Suprapubic skin (tissue), 4 donors: Measurements from ENCODE around the gene DCST2. TPM values are rescaled to one million over a fixed set of nuclear protein-coding genes. Genes with fewer than 3 reads are reported as not detected.

ENCODE experiments used
- DNase-seq, 2 donors: peaks; one replicate each; pipeline ENCODE4 v3.0.0-alpha.2; 2019; ENCODE audit warnings: low spot score in 2 of 2
- H3K27ac ChIP-seq: fragments of 200-600 bp; sonication (generic); one replicate; pipeline ENCODE4 v1.5.1; 2019
- H3K27me3 ChIP-seq: fragments of 200-600 bp; sonication (generic); one replicate; pipeline ENCODE4 v1.5.1; 2019
- H3K36me3 ChIP-seq: fragments of 200-600 bp; sonication (generic); one replicate; pipeline ENCODE4 v1.5.1; 2019
- H3K4me1 ChIP-seq: fragments of 200-600 bp; sonication (generic); one replicate; pipeline ENCODE4 v1.5.1; 2019
- H3K4me3 ChIP-seq: fragments of 200-600 bp; sonication (generic); one replicate; pipeline ENCODE4 v1.5.1; 2019; ENCODE audit warnings: mild to moderate bottlenecking
- H3K9me3 ChIP-seq: fragments of 200-600 bp; sonication (generic); one replicate; pipeline ENCODE4 v1.5.1; 2019
- CTCF ChIP-seq, 2 donors: fragments of 200-600 bp in 1 of 2; fragments of 450-650 bp in 1 of 2; sonication (generic) in 1 of 2; IDR thresholded peaks; one replicate each; pipeline ENCODE4 v1.5.1; 2016 to 2019; ENCODE audit warnings: antibody characterized with exemption in 2 of 2, mild to moderate bottlenecking in 1 of 2, moderate library complexity in 1 of 2
- EP300 ChIP-seq: sonication (generic); formaldehyde crosslinking; IDR thresholded peaks from one replicate; pipeline ENCODE4 v1.6.1; 2017; ENCODE audit warnings: antibody characterized with exemption
- POLR2A ChIP-seq, 2 donors: fragments of 450-650 bp; IDR thresholded peaks; one replicate each; pipeline ENCODE4 v1.6.1; 2017; ENCODE audit warnings: antibody characterized with exemption in 2 of 2, mild to moderate bottlenecking in 2 of 2, moderate library complexity in 2 of 2
- POLR2AphosphoS5 ChIP-seq, 3 donors: sonication (generic); formaldehyde crosslinking; IDR thresholded peaks; one replicate each; pipeline ENCODE4 v1.6.1; 2017; ENCODE audit warnings: antibody characterized with exemption in 3 of 3
- WGBS: methylation state at CpG from one replicate; pipeline ENCODE4 v1.1.5; 2018; 5-methylcytosine and 5-hydroxymethylcytosine counted together
- total RNA-seq, 4 donors: library from RNA; depleted of rRNA; stranded (reverse); fragments of >200 nt; gene quantifications; one replicate each; pipeline ENCODE4 v1.1.0, GENCODE V29; 2016

DCST2 gene
- total RNA-seq, 4 donors from 2014 or later = 13.4 to 36.0 (median 14.5) TPM

GRCh38 chr1:155019377-155020245 lies 14.0 kb downstream of the DCST2 start:
- Histone ChIP-seq H3K9me3 (no peaks in the 10 kb centered on the region), H3K4me3 (no peak overlapping the region), H3K4me1 (peaks cover 72% of the 10 kb centered on the region), H3K27ac (peak overlapping the region; percentile 94), H3K27me3 (no peaks in the 10 kb centered on the region), H3K36me3 (peaks cover 17% of the 10 kb centered on the region)
- 64% methylated on average over 11 of the region's 11 CpGs for WGBS
- DNase-seq = no peak
- no peak for TF ChIP-seq EP300
- no peak for TF ChIP-seq POLR2A (IDR thresholded peaks at IDR 0.05)

DNA sequence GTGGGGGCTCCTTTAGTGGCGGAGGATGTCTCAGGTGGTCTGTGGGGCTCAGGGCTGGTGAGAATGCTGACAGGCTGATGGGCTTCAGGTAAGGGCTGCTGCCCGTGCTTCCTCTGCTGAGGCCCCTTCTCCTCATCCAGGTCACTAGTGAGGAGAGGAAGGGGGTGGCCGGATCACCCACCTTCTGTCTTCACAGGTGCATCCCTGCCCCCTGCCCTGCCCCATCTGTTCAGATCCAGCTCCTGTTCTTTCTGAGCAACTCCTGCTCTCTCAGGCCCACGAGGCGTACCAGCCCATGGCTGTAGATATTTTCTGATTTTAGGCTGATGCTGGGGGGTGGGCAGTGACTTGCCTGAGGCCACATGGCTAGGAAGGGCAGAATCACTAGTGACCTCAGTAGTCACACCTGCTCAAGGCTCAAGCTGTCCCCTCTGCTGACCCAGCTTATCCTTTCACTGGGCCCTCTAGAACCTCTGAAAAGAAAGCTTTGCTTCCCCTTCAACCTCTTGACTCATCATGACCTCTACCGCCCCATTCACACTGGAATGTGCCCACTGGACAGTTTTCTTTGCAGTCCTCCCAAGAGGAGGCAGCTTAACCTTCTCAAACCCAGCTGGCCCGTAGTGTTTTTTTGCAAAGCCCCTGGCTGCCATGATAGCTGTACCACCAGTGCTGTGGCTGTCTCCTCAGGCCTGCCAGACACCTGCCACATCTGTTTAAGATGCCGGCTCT lies 14.8 kb downstream of the DCST2 start:
- 79% methylated on average over 8 of the region's 8 CpGs for WGBS

GRCh38 chr1:155017946-155018316 lies 15.7 kb downstream of the DCST2 start:
- peak overlapping the region; percentile 38 for H3K4me3 ChIP-seq
- H3K4me1 ChIP-seq = peaks cover 83% of the 10 kb centered on the region

More for the DNA sequence above, 14.8 kb downstream of the DCST2 start:
- H3K4me3 ChIP-seq = no peak overlapping the region
- no peak for DNase-seq
- H3K4me1 ChIP-seq = peaks cover 78% of the 10 kb centered on the region
- H3K27me3 ChIP-seq = no peaks in the 10 kb centered on the region
- H3K27ac ChIP-seq = peak overlapping the region; percentile 94
- no peak for TF ChIP-seq CTCF (IDR thresholded peaks at IDR 0.05)
- H3K9me3 ChIP-seq = no peaks in the 10 kb centered on the region
- peaks cover 25% of the 10 kb centered on the region for H3K36me3 ChIP-seq

DNA sequence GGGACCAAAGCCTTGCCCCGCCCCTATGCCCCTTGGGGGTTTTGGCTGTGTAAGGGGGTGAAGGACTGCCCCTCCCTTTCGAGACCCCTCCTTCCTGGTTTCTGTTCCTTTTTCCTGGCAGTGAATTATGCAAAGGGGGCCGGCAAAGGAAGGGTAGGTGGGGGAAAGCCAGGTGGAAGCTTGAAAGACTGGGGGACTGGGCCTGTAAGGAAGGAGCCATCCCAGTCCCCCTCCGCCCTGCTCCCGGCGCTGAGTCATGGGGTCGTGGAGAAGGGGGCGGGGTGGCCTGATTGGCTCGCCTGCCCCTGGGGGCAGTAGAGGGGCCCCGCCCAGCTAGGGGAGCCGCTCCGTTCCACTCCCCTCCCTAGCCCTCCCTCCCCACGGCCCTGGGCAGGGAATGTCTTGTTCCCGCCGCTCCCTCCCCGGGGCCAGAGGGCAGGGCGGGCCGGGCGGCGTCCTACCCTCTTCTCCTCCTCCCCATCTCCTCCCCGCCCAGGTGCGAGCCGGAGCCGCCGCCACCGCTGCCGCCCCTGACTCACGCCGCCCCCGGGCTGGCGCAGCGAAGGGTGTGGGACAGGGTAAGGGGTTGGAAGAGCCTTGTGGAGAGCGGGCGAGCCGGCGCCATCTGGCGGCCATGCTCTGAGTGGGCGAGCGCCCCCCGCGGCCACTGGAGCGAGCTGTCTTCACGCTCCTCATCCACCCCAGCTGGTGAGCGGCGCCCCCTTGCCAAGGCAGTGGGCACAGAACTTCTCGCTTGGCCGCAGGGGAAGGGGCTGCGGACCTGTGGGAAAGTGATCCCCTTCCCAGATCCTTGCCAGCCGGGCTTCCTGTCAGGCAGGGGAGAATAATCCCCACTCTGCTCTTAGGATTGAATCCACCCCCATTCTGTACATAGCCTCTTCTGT lies 16.3 kb downstream of the DCST2 start:
- TF ChIP-seq POLR2A (IDR thresholded peaks at IDR 0.05) = no peak
- TF ChIP-seq POLR2AphosphoS5 (IDR thresholded peaks at IDR 0.05) = peak; percentile 59 to 99 (median 99)
- TF ChIP-seq EP300 = peak; percentile 5
- TF ChIP-seq CTCF (IDR thresholded peaks at IDR 0.05) = peak; percentile 97 to 99
- no peaks in the 10 kb centered on the region for H3K27me3 ChIP-seq
- H3K4me1 ChIP-seq = peaks cover 83% of the 10 kb centered on the region
- DNase-seq = peak; percentile 95 to 97
- H3K4me3 ChIP-seq = peak overlapping the region; percentile 38
- WGBS = 10% methylated on average over 7 of the region's 49 CpGs
- H3K9me3 ChIP-seq = no peaks in the 10 kb centered on the region
- H3K27ac ChIP-seq = peak overlapping the region; percentile 94
- peaks cover 25% of the 10 kb centered on the region for H3K36me3 ChIP-seq

More at GRCh38 chr1:155017946-155018316, 15.7 kb downstream of the DCST2 start:
- Histone ChIP-seq H3K27me3 (no peaks in the 10 kb centered on the region), H3K9me3 (no peaks in the 10 kb centered on the region), H3K36me3 (peaks cover 25% of the 10 kb centered on the region), H3K27ac (peak overlapping the region; percentile 94)
- 39% methylated on average over 6 of the region's 6 CpGs for WGBS
- TF ChIP-seq POLR2A (IDR thresholded peaks at IDR 0.05) (no peak), EP300 (no peak), CTCF (IDR thresholded peaks at IDR 0.05) (no peak), POLR2AphosphoS5 (IDR thresholded peaks at IDR 0.05) (no peak)
- DNase-seq = no peak

DNA sequence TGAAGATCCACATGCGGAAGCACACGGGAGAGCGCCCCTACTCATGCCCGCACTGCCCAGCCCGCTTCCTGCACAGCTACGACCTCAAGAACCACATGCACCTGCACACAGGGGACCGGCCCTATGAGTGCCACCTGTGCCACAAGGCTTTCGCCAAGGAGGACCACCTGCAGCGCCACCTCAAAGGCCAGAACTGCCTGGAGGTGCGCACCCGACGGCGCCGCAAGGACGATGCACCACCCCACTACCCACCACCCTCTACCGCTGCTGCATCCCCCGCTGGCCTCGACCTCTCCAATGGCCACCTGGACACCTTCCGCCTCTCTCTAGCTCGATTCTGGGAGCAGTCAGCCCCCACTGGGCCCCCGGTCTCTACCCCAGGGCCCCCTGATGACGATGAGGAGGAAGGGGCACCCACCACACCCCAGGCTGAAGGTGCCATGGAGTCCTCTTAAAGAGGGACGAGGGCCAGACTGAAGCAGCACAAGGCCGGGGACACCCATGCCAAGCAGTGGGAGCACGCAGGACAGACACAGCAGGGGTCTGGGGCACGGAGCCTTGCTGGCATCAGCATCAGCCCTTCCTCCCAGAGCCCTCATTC lies 17.2 kb downstream of the DCST2 start:
- peaks cover 90% of the 10 kb centered on the region for H3K4me1 ChIP-seq
- peaks cover 25% of the 10 kb centered on the region for H3K36me3 ChIP-seq
- peak overlapping the region; percentile 94 for H3K27ac ChIP-seq
- TF ChIP-seq CTCF (IDR thresholded peaks at IDR 0.05) = no peak
- TF ChIP-seq EP300 = no peak
- no peak for TF ChIP-seq POLR2AphosphoS5 (IDR thresholded peaks at IDR 0.05)
- TF ChIP-seq POLR2A (IDR thresholded peaks at IDR 0.05) = no peak
- H3K9me3 ChIP-seq = no peaks in the 10 kb centered on the region
- peak overlapping the region; percentile 38 for H3K4me3 ChIP-seq
- no peaks in the 10 kb centered on the region for H3K27me3 ChIP-seq
- DNase-seq = no peak
- WGBS = 70% methylated on average over 18 of the region's 26 CpGs
